HG03097 (cell line): ENCODE data around the gene NDUFB2.
A peak's percentile ranks its signal among the peaks of the same experiment; 100 is the strongest.
"Not testable (repeated sequence)": the region's sequence is repeated elsewhere in the genome, so short reads cannot be mapped to it uniquely, and the experiment has no call there.

ENCODE experiments used
- ATAC-seq: cut with Tn5 transposase; IDR thresholded peaks from one replicate; pipeline ENCODE4 v1.9.1; 2021; ENCODE audit not compliant: unreplicated experiment, low FRiP score

The NDUFB2 gene

GRCh38 chr7:140689199-140690152, 7.0 kb upstream of the NDUFB2 start:
- ATAC-seq = no peak

GRCh38 chr7:140691376-140692045, 5.0 kb upstream of the NDUFB2 start:
- ATAC-seq = no peak

- ATAC-seq = not testable (repeated sequence)
Measured at GRCh38 chr7:140693849-140694248, 2.7 kb upstream of the NDUFB2 start.

GRCh38 chr7:140694592-140694991, 1.9 kb upstream of the NDUFB2 start:
- ATAC-seq = no peak

GRCh38 chr7:140695381-140695780, 1.1 kb upstream of the NDUFB2 start:
- no peak for ATAC-seq

GRCh38 chr7:140696024-140696679, 356 bp upstream of the NDUFB2 start:
- peak; percentile 90 for ATAC-seq

GRCh38 chr7:140697447-140698143, 1.1 kb downstream of the NDUFB2 start:
- ATAC-seq = no peak

GRCh38 chr7:140698477-140698876, 2.0 kb downstream of the NDUFB2 start:
- no peak for ATAC-seq

- no peak for ATAC-seq
Measured at GRCh38 chr7:140702774-140703173, 6.3 kb downstream of the NDUFB2 start.

GRCh38 chr7:140704205-140704604, 7.7 kb downstream of the NDUFB2 start:
- ATAC-seq = no peak

GRCh38 chr7:140707132-140707531, 10.6 kb downstream of the NDUFB2 start:
- ATAC-seq = no peak

- ATAC-seq = not testable (repeated sequence)
Measured at GRCh38 chr7:140708764-140709163, 12.3 kb downstream of the NDUFB2 start.

- not testable (repeated sequence) for ATAC-seq
Measured at GRCh38 chr7:140712392-140712791, 15.9 kb downstream of the NDUFB2 start.

- no peak for ATAC-seq
Measured at GRCh38 chr7:140714331-140715040, 18.0 kb downstream of the NDUFB2 start.

GRCh38 chr7:140719721-140720120, 23.2 kb downstream of the NDUFB2 start:
- ATAC-seq = no peak

- ATAC-seq = no peak
Measured at GRCh38 chr7:140722254-140722653, 25.7 kb downstream of the NDUFB2 start.

GRCh38 chr7:140723006-140723405, 26.5 kb downstream of the NDUFB2 start:
- no peak for ATAC-seq

- ATAC-seq = no peak
Measured at GRCh38 chr7:140723574-140723973, 27.1 kb downstream of the NDUFB2 start.

- ATAC-seq = no peak
Measured at GRCh38 chr7:140724706-140725105, 28.2 kb downstream of the NDUFB2 start.

GRCh38 chr7:140726281-140726680, 29.8 kb downstream of the NDUFB2 start:
- ATAC-seq = no peak
